IMR-90 (cell line): ENCODE data around the gene NFX1. TPM values are rescaled to one million over a fixed set of nuclear protein-coding genes. Genes with fewer than 3 reads are reported as not detected.
A peak's percentile ranks its signal among the peaks of the same experiment; 100 is the strongest.

Experiments
- ATAC-seq: fragments of 200-7000 bp; cut with Tn5 transposase; 2 replicates; pipeline ENCODE4 v1.9.1; 2020; ENCODE audit warnings: low read depth, mild to moderate bottlenecking, moderate library complexity
- BruUV-seq: library from RNA; stranded (reverse); fragments of 400-500 nt; replicated peaks from 2 replicates; lab custom pipeline; 2021; lab: Mats Ljungman, UMichigan
- CTCF ChIA-PET: fragments of 300-600 bp; formaldehyde crosslinking; extraction: SDS; loops from one replicate; lab custom pipeline; 2021; ENCODE audit warnings: antibody characterized with exemption; lab: Yijun Ruan, JAX
- POLR2A ChIA-PET: fragments of 300-600 bp; sonication (Branson Sonifier 250); formaldehyde crosslinking; loops from one replicate; lab custom pipeline; 2022; ENCODE audit warnings: antibody characterized with exemption; ENCODE audit not compliant: unreplicated experiment; lab: Charles Lee
- DNase-seq: peaks from one replicate; pipeline ENCODE4 v3.0.0; 2013
- H2AFZ ChIP-seq: replicated peaks from 2 replicates; pipeline ENCODE3; 2013; ENCODE audit warnings: low read length, mild to moderate bottlenecking; ENCODE audit not compliant: poor library complexity
- H2AK5ac ChIP-seq: 2 replicates; pipeline ENCODE4 v1.6.1; 2013; ENCODE audit warnings: low read depth, low read length, inconsistent platforms
- H2AK9ac ChIP-seq: replicated peaks from 2 replicates; pipeline ENCODE3; 2013; ENCODE audit warnings: mild to moderate bottlenecking, low read depth, low read length, moderate library complexity; ENCODE audit not compliant: poor library complexity
- H2BK120ac ChIP-seq: 2 replicates; pipeline ENCODE4 v1.6.1; 2013; ENCODE audit warnings: low read depth, low read length, inconsistent platforms
- H2BK15ac ChIP-seq: 3 replicates; pipeline ENCODE4 v1.6.1; 2013; ENCODE audit warnings: low read depth, low read length, inconsistent platforms
- H2BK20ac ChIP-seq: 2 replicates; pipeline ENCODE4 v1.6.1; 2013; ENCODE audit warnings: low read depth, mild to moderate bottlenecking, inconsistent platforms, low read length, moderate library complexity
- H2BK5ac ChIP-seq: 2 replicates; pipeline ENCODE4 v1.6.1; 2013; ENCODE audit warnings: mild to moderate bottlenecking, low read depth, low read length, inconsistent platforms; ENCODE audit not compliant: poor library complexity, severe bottlenecking
- H3K14ac ChIP-seq: replicated peaks from 2 replicates; pipeline ENCODE4 v1.6.1; 2013; ENCODE audit warnings: low read depth, low read length, inconsistent platforms
- H3K18ac ChIP-seq: 2 replicates; pipeline ENCODE4 v1.6.1; 2013; ENCODE audit warnings: low read depth, low read length, control low read depth
- H3K23ac ChIP-seq: 2 replicates; pipeline ENCODE4 v1.6.1; 2013; ENCODE audit warnings: low read depth, low read length, inconsistent platforms
- H3K27ac ChIP-seq: 2 replicates; pipeline ENCODE4 v1.5.1; 2013; ENCODE audit warnings: mild to moderate bottlenecking, control low read depth, low read length; ENCODE audit not compliant: insufficient read depth
- H3K27me3 ChIP-seq: 2 replicates; pipeline ENCODE4 v1.6.1; 2013; ENCODE audit warnings: low read length; ENCODE audit not compliant: control insufficient read depth, insufficient read depth
- H3K36me3 ChIP-seq: 2 replicates; pipeline ENCODE4 v1.6.1; 2013; ENCODE audit warnings: low read length, mixed read lengths; ENCODE audit not compliant: control insufficient read depth, insufficient read depth
- H3K4ac ChIP-seq: 2 replicates; pipeline ENCODE4 v1.6.1; 2013; ENCODE audit warnings: low read depth, low read length, inconsistent platforms
- H3K4me1 ChIP-seq: 2 replicates; pipeline ENCODE4 v1.6.1; 2013; ENCODE audit warnings: low read length, mixed read lengths; ENCODE audit not compliant: control insufficient read depth, insufficient read depth
- H3K4me2 ChIP-seq: 2 replicates; pipeline ENCODE4 v1.6.1; 2013; ENCODE audit warnings: low read depth, mild to moderate bottlenecking, control low read depth, low read length, moderate library complexity
- H3K4me3 ChIP-seq: 2 replicates; pipeline ENCODE4 v1.5.1; 2013; ENCODE audit warnings: low read depth, mild to moderate bottlenecking, control low read depth, low read length, moderate library complexity; ENCODE audit not compliant: insufficient read depth
- H3K56ac ChIP-seq: 2 replicates; pipeline ENCODE4 v1.6.1; 2013; ENCODE audit warnings: low read length, inconsistent platforms; ENCODE audit not compliant: insufficient read depth; ENCODE audit errors: extremely low read depth
- H3K79me1 ChIP-seq, 2 experiments: 2 replicates each; pipeline ENCODE4 v1.6.1; 2013; ENCODE audit warnings: low read length in 2 of 2, inconsistent platforms in 1 of 2, low read depth in 1 of 2
- H3K9ac ChIP-seq: 2 replicates; pipeline ENCODE4 v1.6.1; 2013; ENCODE audit warnings: low read depth, low read length, control low read depth
- H3K9me1 ChIP-seq: 2 replicates; pipeline ENCODE4 v1.6.1; 2013; ENCODE audit warnings: low read length, inconsistent platforms; ENCODE audit not compliant: insufficient read depth
- H3K9me3 ChIP-seq: 2 replicates; pipeline ENCODE4 v1.6.1; 2013; ENCODE audit warnings: low read length; ENCODE audit not compliant: control insufficient read depth, insufficient read depth
- H4K20me1 ChIP-seq: 2 replicates; pipeline ENCODE4 v1.6.1; 2013; ENCODE audit warnings: low read length, inconsistent platforms; ENCODE audit not compliant: insufficient read depth
- H4K5ac ChIP-seq: 2 replicates; pipeline ENCODE4 v1.6.1; 2013; ENCODE audit warnings: mild to moderate bottlenecking, low read depth, low read length, control low read depth
- H4K8ac ChIP-seq, 2 experiments: 2 replicates each; pipeline ENCODE4 v1.6.1; 2013; ENCODE audit warnings: low read depth in 2 of 2, low read length in 2 of 2, control low read depth in 1 of 2, inconsistent platforms in 1 of 2
- H4K91ac ChIP-seq: 2 replicates; pipeline ENCODE4 v1.6.1; 2013; ENCODE audit warnings: low read depth, low read length, inconsistent platforms; ENCODE audit not compliant: insufficient read depth
- CEBPB ChIP-seq: IDR thresholded peaks from 2 replicates; pipeline ENCODE4 v1.6.1; 2012; ENCODE audit warnings: low read depth, low read length, improper control_type of control experiment
- MAFK ChIP-seq: IDR thresholded peaks from 2 replicates; pipeline ENCODE4 v1.6.1; 2012; ENCODE audit warnings: low read depth, low read length, improper control_type of control experiment
- MXI1 ChIP-seq: IDR thresholded peaks from 2 replicates; pipeline ENCODE4 v1.6.1; 2012; ENCODE audit warnings: low read depth, mild to moderate bottlenecking, low read length, moderate library complexity, borderline replicate concordance
- NFE2L2 ChIP-seq: fragments of 150-350 bp; IDR thresholded peaks from 2 replicates; pipeline ENCODE4 v1.6.1; 2016; ENCODE audit warnings: low read depth, mild to moderate bottlenecking, low read length
- WGBS, 2 experiments: methylation state at CpG; one replicate each; pipeline versions ENCODE4 v1.1.5 to v1.1.7; 2013; ENCODE audit warnings: missing lambda C conversion rate in 2 of 2; ENCODE audit not compliant: insufficient read length in 1 of 2; ENCODE audit errors: extremely low coverage in 2 of 2; 5-methylcytosine and 5-hydroxymethylcytosine counted together
- dilution Hi-C: fragments of 300-500 bp; cut with HindIII; formaldehyde crosslinking; loops from one replicate; pipeline ENCODE4 v1.14.3; 2018; ENCODE audit warnings: low sequenced_read_pairs; ENCODE audit not compliant: unreplicated experiment
- in situ Hi-C: fragments of 300-500 bp; cut with MboI; formaldehyde crosslinking; loops from 3 replicates; pipeline ENCODE4 v1.14.3; 2019; ENCODE audit warnings: low sequenced_read_pairs, inconsistent platforms, mixed read lengths
- intact Hi-C: fragments of 100-400 bp; cut with micrococcal nuclease; formaldehyde crosslinking; loops from 2 replicates; pipeline ENCODE4 v1.10.0; 2022
- polyA plus RNA-seq, 3 experiments: library from polyadenylated mRNA; depleted of rRNA; stranded (reverse); fragments of >200 nt; gene quantifications; 2 replicates each; pipeline ENCODE4 v1.2.3, GENCODE V29; 2012; ENCODE audit warnings: low replicate concordance in 1 of 3
- total RNA-seq: library from RNA; depleted of rRNA; stranded (reverse); fragments of >200 nt; gene quantifications from 2 replicates; pipeline ENCODE4 v1.2.3, GENCODE V29; 2012

The NFX1 gene
- total and polyA plus RNA-seq, 2 of the 4 experiments (the other 2 are of a cell fraction) = 27.0 to 36.0 TPM

DNA sequence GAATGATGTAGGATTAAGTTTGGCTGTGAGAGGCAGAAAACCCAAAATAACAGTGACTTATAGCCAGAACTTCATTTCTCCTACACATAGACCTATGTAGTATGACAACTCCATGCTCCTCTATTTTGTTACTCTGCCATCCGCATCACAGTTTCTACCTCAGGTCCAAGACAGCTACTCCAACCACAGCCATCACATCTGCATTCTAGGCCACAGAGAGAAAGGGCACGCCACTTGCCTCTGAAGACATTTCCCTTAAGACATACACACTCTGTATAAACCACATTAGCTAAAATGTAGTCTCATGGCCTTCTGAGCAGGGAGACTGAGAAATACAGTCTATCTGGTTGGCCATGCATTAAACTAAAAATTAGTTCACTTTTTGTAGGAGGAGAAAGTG, 40.3 kb upstream of the NFX1 start:
- DNase-seq (no peak), ATAC-seq (peak; percentile 13)
- H3K18ac ChIP-seq = no peak overlapping the region; the same call in 1 of the 2 replicates
- H3K79me1 ChIP-seq = no peaks in the 10 kb centered on the region; a peak in 1 of 4 replicates
- H4K8ac ChIP-seq = no peak overlapping the region; a peak in 1 of 4 replicates
- H2BK5ac ChIP-seq = peak overlapping the region; percentile 73
- no peak overlapping the region for H2AK9ac ChIP-seq
- H4K91ac ChIP-seq = no peak overlapping the region
- BruUV-seq = no TSS peak
- dilution Hi-C loops = no loop called here
- H3K9me3 ChIP-seq = no peaks in the 10 kb centered on the region
- H3K14ac ChIP-seq = no peak overlapping the region
- CTCF ChIA-PET = interaction anchor here (0.6 kb wide), 1 partner anchor 23 kb away, joined by 4 read pairs; no protein-coding TSS in a partner anchor
- H3K27ac ChIP-seq = no peak overlapping the region
- H2BK20ac ChIP-seq = no peak overlapping the region; the same call in 1 of the 2 replicates
- no peak for TF ChIP-seq CEBPB
- TF ChIP-seq MXI1 = no peak
- no peak for TF ChIP-seq NFE2L2
- no peak for TF ChIP-seq MAFK
- no peak overlapping the region for H3K4me3 ChIP-seq
- H3K4me1 ChIP-seq = peaks cover 3% of the 10 kb centered on the region
- no peaks in the 10 kb centered on the region for H3K27me3 ChIP-seq
- peaks cover 20% of the 10 kb centered on the region for H3K36me3 ChIP-seq
- intact Hi-C loops = no loop called here
- in situ Hi-C loops = no loop called here
- H3K23ac ChIP-seq = no peak overlapping the region
- H3K4ac ChIP-seq = no peak overlapping the region
- H2BK120ac ChIP-seq = no peak overlapping the region
- H3K4me2 ChIP-seq = no peak overlapping the region
- H3K56ac ChIP-seq = no peak overlapping the region
- H2BK15ac ChIP-seq = no peak overlapping the region
- H3K9me1 ChIP-seq = peaks cover 12% of the 10 kb centered on the region; the same call in 1 of the 2 replicates
- no peak overlapping the region for H2AK5ac ChIP-seq
- no peak overlapping the region for H2AFZ ChIP-seq
- peak overlapping the region; percentile 34; the same call in 1 of the 2 replicates for H4K5ac ChIP-seq
- POLR2A ChIA-PET = interaction anchor here (0.7 kb wide), 1 partner anchor 23 kb away, joined by 3 read pairs; no protein-coding TSS in a partner anchor
- no peaks in the 10 kb centered on the region for H4K20me1 ChIP-seq
- no CpG with 5 or more reads among the region's 2 CpGs for WGBS, 2 experiments
- no peak overlapping the region for H3K9ac ChIP-seq
